Measurements from ENCODE around the gene HOMER2. TPM values are rescaled to one million over a fixed set of nuclear protein-coding genes. Genes with fewer than 3 reads are reported as not detected.

HOMER2 gene
- total and polyA plus RNA-seq, 4 donors = 4.3 to 62.0 (median 23.6) TPM

DNA sequence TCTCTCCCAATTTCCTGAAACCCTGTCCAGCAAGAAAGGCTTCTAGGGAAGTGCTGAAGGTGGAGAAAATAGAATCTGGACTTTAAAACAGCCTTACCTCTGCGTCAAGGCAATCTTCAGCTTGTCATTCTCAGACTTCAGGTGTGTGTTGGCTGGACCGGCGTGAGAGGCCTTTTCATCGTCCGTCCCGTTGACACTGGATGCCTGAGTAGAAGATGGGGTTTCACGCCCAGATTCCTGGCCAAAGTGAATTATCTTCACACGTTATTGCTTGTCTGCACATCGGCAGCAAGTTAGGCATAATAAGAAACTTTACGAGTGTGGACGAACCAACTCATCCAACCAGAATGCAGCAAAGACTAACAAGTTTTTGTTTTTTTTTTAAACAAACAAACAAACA, 93.6 kb downstream of the HOMER2 start:
- Histone ChIP-seq H3K36me3 (ENCODE audit: control insufficient read depth in 4 of 4, insufficient read depth in 3 of 4, low read depth in 1 of 4, low read length in 3 of 4) (peaks cover 2 to 11% (median 7%) of the 10 kb centered on the region in 4 donors), H3K9ac (ENCODE audit: low read depth in 1 of 2, low read length in 2 of 2) (no peak overlapping the region), H3K27me3 (ENCODE audit: control insufficient read depth in 4 of 4, insufficient read depth in 4 of 4, low read length in 3 of 4) (no peaks in the 10 kb centered on the region), H3K4me3 (ENCODE audit: low read depth in 1 of 3, low read length in 3 of 3) (no peak overlapping the region), H3K9me3 (ENCODE audit: control insufficient read depth in 4 of 4, low read length in 3 of 4) (no peaks in the 10 kb centered on the region), H3K4me1 (ENCODE audit: control insufficient read depth in 4 of 4, insufficient read depth in 4 of 4, low read length in 3 of 4) (peaks cover 0 to 7% (median under 1%) of the 10 kb centered on the region in 4 donors), H3K27ac (ENCODE audit: low read depth in 1 of 2, low read length in 2 of 2) (no peak overlapping the region)
- 96% methylated on average over 11 of the region's 11 CpGs for WGBS
- no peak for TF ChIP-seq RXRA (IDR thresholded peaks at IDR 0.05)
- no peak for TF ChIP-seq HNF4G (IDR thresholded peaks at IDR 0.05)
- TF ChIP-seq SP1 (IDR thresholded peaks at IDR 0.05) = no peak
- TF ChIP-seq ATF3 (IDR thresholded peaks at IDR 0.05) = no peak
- TF ChIP-seq REST (IDR thresholded peaks at IDR 0.05) = no peak
- no peak for TF ChIP-seq TAF1 (conservative IDR thresholded peaks at IDR 0.05)
- no peak for TF ChIP-seq CTCF (IDR thresholded peaks at IDR 0.05; ENCODE audit: low read depth, low read length, missing input control)
- TF ChIP-seq MAX (IDR thresholded peaks at IDR 0.05) = no peak
- TF ChIP-seq YY1 (IDR thresholded peaks at IDR 0.05) = no peak
- no peak for TF ChIP-seq EGR1 (IDR thresholded peaks at IDR 0.05; ENCODE audit: low read depth in 2 of 2)
- no peak for TF ChIP-seq FOXA2 (IDR thresholded peaks at IDR 0.05)
- TF ChIP-seq GABPA (IDR thresholded peaks at IDR 0.05 in 1 of 2, conservative IDR thresholded peaks at IDR 0.05 in 1 of 2) = no peak
- TF ChIP-seq JUND (IDR thresholded peaks at IDR 0.05) = no peak
- TF ChIP-seq RAD21 (IDR thresholded peaks at IDR 0.05) = no peak
- DNase-seq (ENCODE audit: low spot score) = no peak

- Histone ChIP-seq H3K4me1 (ENCODE audit: control insufficient read depth in 4 of 4, insufficient read depth in 4 of 4, low read length in 3 of 4) (peaks cover 0 to 17% (median 10%) of the 10 kb centered on the region in 4 donors), H3K36me3 (ENCODE audit: control insufficient read depth in 4 of 4, insufficient read depth in 3 of 4, low read depth in 1 of 4, low read length in 3 of 4) (peaks cover 3 to 14% (median 5%) of the 10 kb centered on the region in 4 donors), H3K27me3 (ENCODE audit: control insufficient read depth in 4 of 4, insufficient read depth in 4 of 4, low read length in 3 of 4) (no peaks in the 10 kb centered on the region), H3K9ac (ENCODE audit: low read depth in 1 of 2, low read length in 2 of 2) (no peak overlapping the region), H3K9me3 (ENCODE audit: control insufficient read depth in 4 of 4, low read length in 3 of 4) (no peaks in the 10 kb centered on the region), H3K4me3 (ENCODE audit: low read depth in 1 of 3, low read length in 3 of 3) (no peak overlapping the region), H3K27ac (ENCODE audit: low read depth in 1 of 2, low read length in 2 of 2) (no peak overlapping the region)
- DNase-seq (ENCODE audit: low spot score) = no peak
- 90% methylated on average over 10 of the region's 10 CpGs for WGBS
- TF ChIP-seq HNF4A (conservative IDR thresholded peaks at IDR 0.05) = peak; percentile 37 to 39
- no peak for TF ChIP-seq RXRA (IDR thresholded peaks at IDR 0.05)
These were observed 95.9 kb downstream of the HOMER2 start for GRCh38 chr15:82856397-82857170.
